ENCODE data around the gene KLF1. TPM values are rescaled to one million over a fixed set of nuclear protein-coding genes. Genes with fewer than 3 reads are reported as not detected.

KLF1 gene
- total RNA-seq, 1 experiment from 2014 or later: 0.10 TPM

- H3K9me3 ChIP-seq (ENCODE audit: control insufficient read depth, insufficient read depth, low read depth, low read length): no peaks in the 10 kb centered on the region; the same call in 1 of the 2 replicates
- ChIA-PET POLR2A (no interaction called here), CTCF (no interaction called here)
- intact Hi-C loops (cut with micrococcal nuclease; ENCODE audit: unreplicated experiment): no loop called here
- no peaks in the 10 kb centered on the region for H3K27me3 ChIP-seq (ENCODE audit: control insufficient read depth, insufficient read depth, low read length)
- TF ChIP-seq TCF7L2 (IDR thresholded peaks at IDR 0.05; ENCODE audit: low read depth, low read length) (no peak), REST (IDR thresholded peaks at IDR 0.05; ENCODE audit: insufficient read depth in 1 of 2, low read depth in 2 of 2, low read length in 1 of 2) (no peak), CTCF (IDR thresholded peaks at IDR 0.05) (no peak), SIN3A (IDR thresholded peaks at IDR 0.05; ENCODE audit: borderline replicate concordance, insufficient read depth, low read depth, low read length) (no peak), POLR2AphosphoS5 (IDR thresholded peaks at IDR 0.05; ENCODE audit: low read depth, low read length) (no peak)
- no peak for DNase-seq (ENCODE audit: low read depth, low spot score)
- in situ Hi-C loops (cut with HindIII; ENCODE audit: low pct_unique_long_range_greater_than_20kb, low sequenced_read_pairs): no loop called here
- no peak for ATAC-seq
- H3K36me3 ChIP-seq (ENCODE audit: control insufficient read depth, insufficient read depth, low read length): no peaks in the 10 kb centered on the region
- no peak overlapping the region for H3K27ac ChIP-seq (ENCODE audit: low read length)
- no peak overlapping the region for H3K4me3 ChIP-seq (ENCODE audit: low read depth in 2 of 2, low read length in 2 of 2)
- no peaks in the 10 kb centered on the region for H3K4me1 ChIP-seq (ENCODE audit: control insufficient read depth, insufficient read depth, low read length)
- BruUV-seq (replicated peaks): no TSS peak
Observed at GRCh38 chr19:12884202-12884601, 2.8 kb downstream of the KLF1 start.

- DNase-seq (ENCODE audit: low read depth, low spot score) (no peak), ATAC-seq (no peak)
- in situ Hi-C loops (cut with HindIII; ENCODE audit: low pct_unique_long_range_greater_than_20kb, low sequenced_read_pairs) (no loop called here), intact Hi-C loops (cut with micrococcal nuclease; ENCODE audit: unreplicated experiment) (no loop called here)
- H3K4me3 ChIP-seq (ENCODE audit: low read depth in 2 of 2, low read length in 2 of 2): no peak overlapping the region
- TF ChIP-seq REST (IDR thresholded peaks at IDR 0.05; ENCODE audit: insufficient read depth in 1 of 2, low read depth in 2 of 2, low read length in 1 of 2) (no peak), POLR2AphosphoS5 (IDR thresholded peaks at IDR 0.05; ENCODE audit: low read depth, low read length) (no peak), SIN3A (IDR thresholded peaks at IDR 0.05; ENCODE audit: borderline replicate concordance, insufficient read depth, low read depth, low read length) (no peak), CTCF (IDR thresholded peaks at IDR 0.05) (no peak), TCF7L2 (IDR thresholded peaks at IDR 0.05; ENCODE audit: low read depth, low read length) (no peak)
- ChIA-PET CTCF (interaction anchor here (0.6 kb wide), 1 partner anchor 37 kb away, joined by 3 read pairs; the partner anchor contains the start of gene SYCE2), POLR2A (no interaction called here)
- H3K27ac ChIP-seq (ENCODE audit: low read length): no peak overlapping the region
- H3K36me3 ChIP-seq (ENCODE audit: control insufficient read depth, insufficient read depth, low read length): no peaks in the 10 kb centered on the region
- no peaks in the 10 kb centered on the region for H3K27me3 ChIP-seq (ENCODE audit: control insufficient read depth, insufficient read depth, low read length)
- no peaks in the 10 kb centered on the region; the same call in 1 of the 2 replicates for H3K9me3 ChIP-seq (ENCODE audit: control insufficient read depth, insufficient read depth, low read depth, low read length)
- H3K4me1 ChIP-seq (ENCODE audit: control insufficient read depth, insufficient read depth, low read length): no peaks in the 10 kb centered on the region
- BruUV-seq (replicated peaks): no TSS peak
Observed at GRCh38 chr19:12882589-12882988, 4.4 kb downstream of the KLF1 start.

Measured in Panc1 (cell line).